ENCODE measurements around the gene FLNB.
A peak's percentile ranks its signal among the peaks of the same experiment; 100 is the strongest.

Gene FLNB

GRCh38 chr3:57971975-57972374 is 36.2 kb upstream of the FLNB start:
- TF ChIP-seq CTCF (conservative IDR thresholded peaks at IDR 0.05; ENCODE audit: control insufficient read depth, insufficient read depth, low read depth, low read length), result no peak
- DNase-seq (ENCODE audit: low read depth), result no peak
- H3K4me3 ChIP-seq (ENCODE audit: control insufficient read depth, low read depth, low read length), result no peak overlapping the region

- DNase-seq (ENCODE audit: low read depth), result no peak
- no peak overlapping the region for H3K4me3 ChIP-seq (ENCODE audit: control insufficient read depth, low read depth, low read length)
- no peak for TF ChIP-seq CTCF (conservative IDR thresholded peaks at IDR 0.05; ENCODE audit: control insufficient read depth, insufficient read depth, low read depth, low read length)
These were observed 35.6 kb upstream of the FLNB start for GRCh38 chr3:57972531-57973111.

- no peak for TF ChIP-seq CTCF (conservative IDR thresholded peaks at IDR 0.05; ENCODE audit: control insufficient read depth, insufficient read depth, low read depth, low read length)
- DNase-seq (ENCODE audit: low read depth), result no peak
- H3K4me3 ChIP-seq (ENCODE audit: control insufficient read depth, low read depth, low read length), result no peak overlapping the region
These were observed 34.3 kb upstream of the FLNB start for GRCh38 chr3:57973715-57974477.

- peak; percentile 95 for DNase-seq (ENCODE audit: low read depth)
- no peak for TF ChIP-seq CTCF (conservative IDR thresholded peaks at IDR 0.05; ENCODE audit: control insufficient read depth, insufficient read depth, low read depth, low read length)
- no peak overlapping the region for H3K4me3 ChIP-seq (ENCODE audit: control insufficient read depth, low read depth, low read length)
These were observed 33.3 kb upstream of the FLNB start for GRCh38 chr3:57974796-57975388.

- H3K4me3 ChIP-seq (ENCODE audit: control insufficient read depth, low read depth, low read length), result no peak overlapping the region
- no peak for TF ChIP-seq CTCF (conservative IDR thresholded peaks at IDR 0.05; ENCODE audit: control insufficient read depth, insufficient read depth, low read depth, low read length)
These were observed 30.4 kb upstream of the FLNB start for GRCh38 chr3:57977818-57978235.

GRCh38 chr3:57978316-57978715 is 29.9 kb upstream of the FLNB start:
- TF ChIP-seq CTCF (conservative IDR thresholded peaks at IDR 0.05; ENCODE audit: control insufficient read depth, insufficient read depth, low read depth, low read length), result no peak
- H3K4me3 ChIP-seq (ENCODE audit: control insufficient read depth, low read depth, low read length), result no peak overlapping the region
- no peak for DNase-seq (ENCODE audit: low read depth)

More at GRCh38 chr3:57977818-57978235, 30.4 kb upstream of the FLNB start:
- no peak for DNase-seq (ENCODE audit: low read depth)
